HG02870 (cell line): ENCODE measurements around the gene OR2AE1.
A peak's percentile ranks its signal among the peaks of the same experiment; 100 is the strongest.
"Not testable (repeated sequence)": the region's sequence is repeated elsewhere in the genome, so short reads cannot be mapped to it uniquely, and the experiment has no call there.

Source experiments
- ATAC-seq: cut with Tn5 transposase; IDR thresholded peaks from one replicate; pipeline ENCODE4 v1.9.1; 2021; ENCODE audit warnings: mild to moderate bottlenecking, moderate library complexity; ENCODE audit not compliant: unreplicated experiment

The OR2AE1 gene, protein sequence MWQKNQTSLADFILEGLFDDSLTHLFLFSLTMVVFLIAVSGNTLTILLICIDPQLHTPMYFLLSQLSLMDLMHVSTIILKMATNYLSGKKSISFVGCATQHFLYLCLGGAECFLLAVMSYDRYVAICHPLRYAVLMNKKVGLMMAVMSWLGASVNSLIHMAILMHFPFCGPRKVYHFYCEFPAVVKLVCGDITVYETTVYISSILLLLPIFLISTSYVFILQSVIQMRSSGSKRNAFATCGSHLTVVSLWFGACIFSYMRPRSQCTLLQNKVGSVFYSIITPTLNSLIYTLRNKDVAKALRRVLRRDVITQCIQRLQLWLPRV

DNA sequence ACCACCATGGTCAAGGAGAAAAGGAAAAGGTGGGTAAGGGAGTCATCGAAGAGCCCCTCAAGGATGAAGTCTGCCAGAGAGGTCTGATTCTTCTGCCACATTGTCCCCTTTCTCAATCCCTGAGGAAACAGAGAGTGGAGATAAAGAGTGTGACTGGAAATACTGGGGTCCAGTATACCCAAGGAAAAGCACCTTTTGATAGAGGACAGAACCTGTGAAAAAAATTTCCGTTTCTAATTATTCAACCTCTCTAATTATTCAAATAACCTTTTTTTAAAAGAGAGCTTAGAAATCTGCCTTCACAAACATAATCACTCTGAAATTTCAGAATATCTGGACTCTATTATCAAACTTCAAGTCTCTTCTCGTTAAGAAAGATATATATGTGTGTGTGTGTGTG, at the start of gene OR2AE1:
OR2AE1 (minus strand) TSS at position 101 of the 400 bp plus-strand sequence; CDS start at position 101, 0 bp downstream.
- ATAC-seq, result no peak

DNA sequence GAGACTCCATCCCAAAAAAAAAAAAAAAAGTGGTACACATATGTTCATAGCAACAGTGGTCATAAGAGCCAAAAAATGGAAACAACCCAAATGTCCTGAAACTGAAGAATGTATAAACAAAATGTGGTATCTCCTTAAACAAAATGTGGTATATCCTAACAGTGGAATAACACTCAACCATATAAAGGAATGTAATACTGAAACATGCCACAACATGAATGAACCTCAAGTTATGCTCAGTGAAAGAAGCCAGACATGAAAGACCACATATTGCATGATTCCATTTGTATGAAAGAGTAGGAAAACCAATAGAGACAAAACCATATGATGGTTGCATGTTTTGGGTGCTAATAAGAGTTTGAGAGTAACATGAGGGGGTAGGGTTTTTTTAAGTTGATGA, 49.5 kb upstream of the OR2AE1 start:
- ATAC-seq, result no peak

DNA sequence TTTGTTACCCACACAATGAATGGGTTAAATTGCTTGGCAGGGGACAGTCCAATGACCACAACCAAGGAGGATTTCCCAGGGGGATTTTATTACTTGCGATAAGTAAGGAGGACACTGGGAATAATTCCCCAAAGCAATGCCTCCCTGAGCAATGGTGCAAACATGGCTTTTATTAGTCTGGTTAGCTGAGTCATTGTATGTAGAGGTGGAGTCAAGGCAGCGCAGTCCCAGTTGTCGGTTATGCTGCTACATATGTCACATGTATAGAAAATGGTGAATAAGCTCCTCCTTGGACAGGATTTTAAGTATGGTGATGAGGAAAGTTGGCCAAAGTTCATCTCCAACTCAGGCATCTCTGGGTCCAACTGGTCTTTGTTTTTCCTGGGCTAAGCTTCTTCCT, 46.4 kb upstream of the OR2AE1 start:
- no peak for ATAC-seq

DNA sequence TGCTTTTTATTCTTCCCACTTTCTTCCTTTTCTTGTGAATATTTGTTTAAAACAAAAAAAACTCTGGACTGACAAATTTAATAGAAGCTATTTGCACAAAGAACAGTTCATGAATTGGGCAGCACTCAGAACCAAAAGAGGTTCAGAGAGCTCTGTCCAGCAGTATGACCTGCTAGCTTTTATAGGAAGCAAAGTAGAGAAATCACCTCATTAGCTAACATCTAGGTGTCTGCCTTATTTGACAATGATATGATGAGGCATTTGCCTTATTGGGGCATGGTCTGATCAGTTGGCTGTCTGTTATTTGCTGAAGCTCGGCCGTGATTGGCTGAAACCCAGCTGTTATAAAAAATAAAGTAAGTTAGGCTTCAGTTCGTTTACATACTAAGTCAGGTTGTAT, 43.3 kb upstream of the OR2AE1 start:
- ATAC-seq, result no peak

DNA sequence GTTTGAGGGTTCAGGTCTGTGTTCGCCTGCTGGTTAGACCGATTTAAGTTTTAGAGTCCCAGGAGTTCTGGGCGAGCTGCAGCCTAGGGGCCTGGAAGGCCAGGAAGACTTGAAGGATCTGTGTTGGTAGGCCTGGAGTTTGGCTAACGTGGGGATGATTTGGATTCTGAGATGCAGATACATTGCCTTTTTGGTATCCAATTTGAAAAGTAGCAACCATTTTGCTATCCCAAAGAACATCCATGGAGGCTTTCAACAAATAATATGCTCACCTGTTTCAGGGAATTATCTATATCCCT, 42.9 kb upstream of the OR2AE1 start:
- no peak for ATAC-seq

DNA sequence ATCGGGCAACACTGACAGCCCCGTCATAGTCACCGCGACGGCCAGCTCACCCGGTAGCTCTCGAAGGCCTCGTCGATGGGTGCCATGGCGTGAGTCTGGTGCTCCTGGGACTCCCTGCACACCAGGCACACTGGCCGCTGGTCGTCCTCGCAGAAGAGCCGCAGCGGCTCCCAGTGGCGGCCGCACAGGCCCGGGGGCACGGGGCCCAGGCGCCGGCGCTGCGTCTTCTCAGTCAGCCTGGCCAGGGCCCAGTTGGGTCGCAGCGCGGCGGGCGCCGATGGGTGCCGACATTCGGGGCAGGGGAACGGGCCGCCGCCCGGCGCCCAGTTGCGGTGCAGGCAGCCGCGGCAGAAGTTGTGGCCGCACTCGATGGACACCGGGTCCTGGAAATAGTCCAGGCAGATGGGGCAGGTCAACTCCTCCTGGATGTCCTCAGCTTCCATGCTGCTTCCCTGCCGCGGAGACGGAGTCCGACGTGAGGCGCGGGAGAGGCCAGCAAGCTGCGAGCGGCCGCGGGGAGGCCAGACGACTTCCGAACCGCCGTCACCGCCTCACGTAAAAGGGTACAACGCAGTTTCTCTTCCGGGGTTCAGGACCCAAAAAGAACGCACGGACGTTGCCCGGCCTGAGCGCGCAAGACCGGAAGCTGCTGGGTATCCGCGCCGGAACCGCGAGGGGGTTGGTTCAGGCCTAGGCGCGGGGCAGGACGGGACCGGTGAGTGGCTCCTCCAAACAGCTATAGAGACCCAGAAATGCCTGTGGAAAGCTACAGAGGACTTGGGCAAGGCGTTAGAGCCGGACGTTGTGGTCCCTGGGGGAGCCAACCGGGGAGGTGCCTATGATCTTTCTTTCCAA, 42.4 kb upstream of the OR2AE1 start, which contains the start of gene TRIM4:
TRIM4 (minus strand) TSS at position 572 of the 855 bp plus-strand sequence; CDS start at position 443, 129 bp downstream.
- ATAC-seq, result peak; percentile 97

DNA sequence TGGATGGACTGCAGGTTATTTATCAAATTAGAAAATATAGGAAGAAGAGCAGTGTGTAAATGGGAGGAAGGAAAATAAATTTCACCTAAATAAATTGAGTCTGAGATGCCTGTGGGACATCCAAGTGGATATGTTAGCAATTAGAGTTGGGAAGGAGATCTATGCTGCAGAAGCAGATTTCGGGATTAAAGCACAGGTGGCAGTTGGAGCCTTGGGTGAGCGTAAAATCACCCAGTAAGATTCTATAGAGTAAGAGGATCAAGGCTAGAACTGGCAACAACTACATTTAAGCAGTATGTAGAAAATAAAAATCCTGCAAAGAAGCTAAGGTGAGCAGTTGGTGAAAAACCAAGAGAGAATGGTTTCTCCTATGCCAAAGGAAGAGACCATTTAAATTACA, 34.1 kb upstream of the OR2AE1 start:
- no peak for ATAC-seq

DNA sequence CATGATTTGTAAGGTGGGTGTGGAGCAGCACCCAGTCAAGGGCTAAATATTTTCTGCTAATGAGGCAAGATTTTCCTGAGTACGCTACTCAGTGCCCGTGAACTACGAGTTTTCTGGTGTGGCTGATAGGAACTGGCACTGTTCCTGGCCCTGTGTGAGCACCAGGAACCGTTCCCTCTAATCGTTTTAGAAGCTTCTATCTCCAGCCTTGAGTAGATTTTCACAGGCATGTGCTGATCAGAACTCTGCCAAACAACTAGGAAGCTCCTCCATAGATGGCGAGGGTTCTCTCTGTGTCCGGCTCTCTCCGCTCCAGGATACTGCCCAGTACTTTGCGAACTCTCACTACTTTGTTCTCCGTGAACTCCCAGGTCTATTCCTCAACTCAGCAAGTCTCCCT, 24.7 kb upstream of the OR2AE1 start:
- no peak for ATAC-seq

DNA sequence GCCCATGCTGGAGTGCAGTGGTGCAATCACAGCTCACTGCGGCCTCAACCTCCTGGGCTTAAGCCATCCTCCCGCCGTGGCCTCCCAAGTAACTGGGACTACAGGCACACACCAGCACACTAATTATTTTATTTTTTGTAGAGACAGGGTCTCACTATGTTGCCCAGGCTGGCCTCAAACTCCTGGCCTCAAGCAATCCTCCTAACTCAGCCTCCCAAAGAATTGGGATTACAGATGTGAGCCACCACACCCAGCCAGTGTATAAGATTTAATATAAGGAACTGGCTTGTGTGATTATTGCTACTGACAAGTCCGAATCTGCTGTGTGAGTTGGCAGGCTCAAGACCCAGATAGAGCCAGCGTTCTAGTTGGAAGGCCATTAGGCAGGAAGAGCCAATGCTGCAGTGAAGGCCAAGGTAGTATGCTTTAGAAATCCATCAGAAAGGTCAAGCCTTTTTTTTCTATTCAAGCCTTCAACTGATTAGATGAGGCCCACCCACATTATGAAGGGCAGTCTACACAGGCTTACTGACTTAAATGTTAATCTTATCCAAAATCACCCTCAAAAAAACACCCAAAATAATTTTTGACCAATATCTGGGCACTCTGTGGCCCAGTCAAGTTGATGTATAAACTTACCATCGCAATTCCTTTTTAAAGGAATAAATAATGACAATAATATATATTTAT, 23.1 kb upstream of the OR2AE1 start:
- no peak for ATAC-seq

DNA sequence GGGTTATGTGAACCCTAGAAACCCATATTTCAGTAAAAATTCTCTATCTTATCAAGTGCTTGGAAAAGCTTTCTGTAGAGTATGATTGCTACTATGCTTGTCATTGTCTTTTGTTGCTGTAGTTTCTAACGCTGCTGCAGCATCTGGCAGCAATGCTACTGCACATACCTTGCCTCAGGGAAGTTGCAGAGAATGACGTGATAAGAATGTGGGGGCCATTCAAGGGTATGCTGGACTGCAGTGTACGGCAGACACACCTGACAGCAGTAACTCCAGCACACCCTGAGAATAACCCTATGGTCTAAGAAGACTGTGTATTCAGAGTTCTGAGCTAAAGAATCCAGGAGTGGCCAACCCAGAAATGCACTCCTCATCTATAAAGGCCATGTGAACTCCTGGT, 22.0 kb upstream of the OR2AE1 start:
- no peak for ATAC-seq

DNA sequence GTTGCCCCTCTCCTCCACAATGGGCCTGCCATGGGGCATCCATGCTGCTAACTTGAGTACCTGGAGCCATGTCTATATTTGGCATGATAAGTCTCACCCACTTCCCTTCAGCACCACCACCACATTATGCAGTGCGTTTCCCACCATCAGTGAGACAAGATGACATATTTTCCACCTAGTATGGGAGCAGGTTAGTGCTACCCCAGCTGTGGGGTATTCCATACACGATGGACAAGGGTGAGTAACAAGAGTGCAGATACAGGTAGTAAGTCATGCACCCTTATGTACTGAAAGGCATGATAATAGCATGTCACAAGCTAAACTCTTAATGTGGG, 21.2 kb upstream of the OR2AE1 start:
- ATAC-seq, result no peak

DNA sequence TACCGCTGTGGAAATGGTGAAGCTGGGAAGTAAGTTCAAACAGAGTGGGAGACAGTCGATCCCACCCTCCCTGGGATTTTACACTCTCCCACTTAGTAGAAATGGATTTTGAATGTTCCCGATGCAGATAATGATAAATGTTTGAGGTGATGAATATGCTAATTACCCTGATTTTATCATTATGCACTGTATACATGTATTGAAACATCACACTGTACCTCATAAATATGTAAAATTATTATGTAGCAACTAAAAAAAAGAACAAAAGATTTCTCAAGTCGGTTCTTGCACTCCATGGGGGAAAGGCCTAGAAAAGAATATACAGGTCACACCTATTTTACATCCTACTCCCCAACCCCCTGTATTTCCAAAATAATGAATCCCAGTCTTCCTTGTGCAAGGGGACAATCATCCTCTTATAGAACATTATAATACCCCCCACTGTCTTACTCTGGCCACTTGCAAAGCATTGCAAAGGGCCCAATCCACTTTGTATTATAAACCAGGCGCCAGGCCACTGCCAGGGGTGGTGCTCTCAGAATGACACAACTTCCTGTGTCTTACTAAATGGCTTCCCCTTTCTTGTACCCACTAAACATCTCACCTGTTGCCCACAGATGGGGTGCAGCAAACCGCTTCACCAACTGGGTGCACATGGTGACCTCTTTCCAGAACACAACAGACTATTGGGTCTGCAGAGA, 20.6 kb upstream of the OR2AE1 start:
- ATAC-seq, result no peak

DNA sequence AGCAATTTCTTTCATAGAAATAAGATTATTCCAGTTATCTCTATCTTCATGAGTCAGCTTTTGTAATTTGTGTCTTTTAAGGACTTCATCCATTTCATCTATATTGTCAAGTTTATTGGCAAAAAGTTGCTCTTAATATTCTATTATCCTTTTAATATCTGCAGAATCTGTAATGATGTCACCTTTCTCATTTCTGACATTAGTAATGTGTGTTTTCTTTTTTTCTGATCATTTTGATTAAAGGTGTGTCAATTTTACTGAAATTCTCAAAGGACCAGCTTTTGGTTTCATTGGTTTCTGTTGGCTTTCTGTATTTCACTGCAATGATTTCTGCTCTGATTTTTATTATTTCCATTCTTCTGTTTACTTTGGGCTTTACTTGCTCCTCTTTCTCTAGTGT, 17.9 kb upstream of the OR2AE1 start:
- no peak for ATAC-seq

DNA sequence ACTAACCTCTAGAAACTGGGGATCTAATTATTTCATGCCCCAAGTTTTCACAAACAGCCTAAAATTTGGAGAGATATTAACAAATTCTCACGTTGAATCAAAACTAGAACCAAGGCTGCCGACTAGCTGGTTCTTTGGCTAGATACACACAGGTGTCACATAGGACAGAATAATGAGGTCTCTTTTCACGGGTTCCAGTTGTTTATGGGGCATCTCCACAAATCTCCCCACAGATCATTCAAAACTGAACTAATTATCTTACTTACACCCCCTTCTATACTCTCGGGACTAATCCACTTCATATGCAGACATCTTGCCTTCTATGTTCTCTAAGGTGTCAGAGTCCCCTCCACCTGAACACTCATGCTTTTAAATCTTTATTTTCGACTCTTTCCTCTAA, 16.4 kb upstream of the OR2AE1 start:
- no peak for ATAC-seq

DNA sequence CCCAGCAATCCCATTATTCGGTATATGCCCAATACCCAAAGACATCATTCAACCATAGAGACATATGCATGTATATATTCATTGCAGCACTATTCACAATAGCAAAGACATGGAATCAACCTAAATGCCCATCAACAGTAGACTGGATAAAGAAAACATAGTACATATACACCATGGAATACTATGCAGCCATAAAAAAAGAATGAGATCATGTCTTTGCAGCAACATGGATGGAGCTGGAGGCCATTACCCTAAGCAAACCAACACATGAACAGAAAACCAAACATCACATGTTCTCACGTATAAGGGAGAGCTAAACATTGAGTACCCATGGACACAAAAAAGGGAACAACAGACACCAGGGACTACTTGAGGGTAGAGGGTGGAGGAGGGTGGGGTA, 13.5 kb upstream of the OR2AE1 start:
- ATAC-seq, result not testable (repeated sequence)

DNA sequence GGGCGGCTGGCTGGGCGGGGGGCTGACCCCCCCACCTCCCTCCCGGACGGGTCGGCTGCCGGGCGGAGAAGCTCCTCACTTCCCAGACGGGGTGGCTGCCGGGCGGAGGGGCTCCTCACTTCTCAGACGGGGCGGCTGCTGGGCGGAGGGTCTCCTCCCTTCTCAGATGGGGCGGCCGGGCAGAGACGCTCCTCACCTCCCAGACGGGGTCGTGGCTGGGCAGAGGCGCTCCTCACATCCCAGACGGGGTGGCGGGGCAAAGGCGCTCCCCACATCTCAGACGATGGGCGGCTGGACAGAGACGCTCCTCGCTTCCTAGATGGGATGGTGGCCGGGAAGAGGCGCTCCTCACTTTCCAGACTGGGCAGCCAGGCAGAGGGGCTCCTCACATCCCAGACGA, 11.5 kb upstream of the OR2AE1 start:
- not testable (repeated sequence) for ATAC-seq

DNA sequence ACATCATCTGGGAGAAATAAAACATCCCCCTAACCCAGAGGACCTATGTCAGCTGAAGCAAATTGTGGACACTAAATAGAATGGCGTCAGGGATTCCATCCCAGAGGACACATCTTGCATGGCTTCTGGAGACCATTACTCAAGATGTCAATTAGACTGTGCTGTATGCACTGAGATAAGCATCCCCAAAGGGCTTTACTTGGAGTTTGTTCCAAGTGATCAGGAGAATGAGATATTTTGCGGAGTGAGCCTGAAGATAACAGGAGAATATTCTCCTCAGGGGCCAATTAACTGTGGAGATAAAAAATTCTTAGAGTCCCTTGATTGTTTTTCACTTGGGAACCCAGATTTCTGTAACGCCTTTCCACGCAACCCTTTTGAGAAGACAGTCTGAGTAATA, 4.5 kb upstream of the OR2AE1 start:
- ATAC-seq, result no peak

DNA sequence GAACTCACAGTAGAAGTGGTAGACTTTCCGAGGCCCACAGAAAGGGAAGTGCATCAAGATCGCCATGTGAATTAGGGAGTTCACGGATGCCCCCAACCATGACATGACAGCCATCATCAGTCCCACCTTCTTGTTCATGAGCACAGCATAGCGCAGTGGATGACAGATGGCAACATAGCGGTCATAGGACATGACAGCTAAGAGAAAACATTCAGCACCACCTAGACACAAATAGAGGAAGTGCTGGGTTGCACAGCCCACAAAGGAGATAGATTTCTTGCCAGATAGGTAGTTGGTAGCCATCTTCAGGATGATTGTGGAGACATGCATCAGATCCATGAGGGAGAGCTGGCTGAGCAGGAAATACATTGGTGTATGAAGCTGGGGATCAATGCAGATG, 342 bp downstream of the OR2AE1 start:
- no peak for ATAC-seq

DNA sequence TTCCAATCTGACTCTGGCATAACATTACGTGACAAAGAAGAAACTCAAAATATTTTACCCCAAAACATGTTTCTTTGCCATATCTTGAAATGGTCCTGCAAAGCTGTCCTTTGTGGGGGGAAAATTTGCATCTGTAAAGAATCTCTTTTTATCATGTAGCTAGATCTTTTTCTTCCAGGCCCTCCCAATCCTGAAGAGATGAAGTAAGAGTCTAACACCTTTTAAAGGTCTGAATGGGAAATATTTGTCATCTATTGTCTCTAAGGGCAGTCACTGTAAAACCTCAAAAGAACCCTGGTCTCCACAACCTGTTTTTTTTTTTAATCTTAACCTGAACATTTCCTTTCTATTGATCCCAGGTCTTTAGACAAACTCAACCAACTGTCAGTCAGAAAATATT, 8.6 kb downstream of the OR2AE1 start:
- no peak for ATAC-seq

DNA sequence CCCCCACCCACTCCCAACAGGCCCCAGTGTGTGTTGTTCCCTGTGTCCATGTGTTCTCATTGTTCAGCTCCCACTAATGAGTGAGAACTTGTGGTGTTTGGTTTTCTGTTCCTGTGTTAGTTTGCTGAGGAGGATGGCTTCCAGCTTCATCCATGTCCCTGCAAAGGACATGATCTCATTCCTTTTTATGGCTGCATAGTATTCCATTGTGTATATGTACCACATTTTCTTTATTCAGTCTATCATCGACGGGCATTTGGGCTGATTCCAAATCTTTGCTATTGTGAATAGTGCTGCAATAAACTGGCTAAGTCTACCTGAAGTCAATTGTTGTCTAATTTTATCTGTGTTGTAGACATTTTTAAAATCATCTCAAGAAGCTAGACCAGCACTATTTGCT, 9.4 kb downstream of the OR2AE1 start:
- not testable (repeated sequence) for ATAC-seq

DNA sequence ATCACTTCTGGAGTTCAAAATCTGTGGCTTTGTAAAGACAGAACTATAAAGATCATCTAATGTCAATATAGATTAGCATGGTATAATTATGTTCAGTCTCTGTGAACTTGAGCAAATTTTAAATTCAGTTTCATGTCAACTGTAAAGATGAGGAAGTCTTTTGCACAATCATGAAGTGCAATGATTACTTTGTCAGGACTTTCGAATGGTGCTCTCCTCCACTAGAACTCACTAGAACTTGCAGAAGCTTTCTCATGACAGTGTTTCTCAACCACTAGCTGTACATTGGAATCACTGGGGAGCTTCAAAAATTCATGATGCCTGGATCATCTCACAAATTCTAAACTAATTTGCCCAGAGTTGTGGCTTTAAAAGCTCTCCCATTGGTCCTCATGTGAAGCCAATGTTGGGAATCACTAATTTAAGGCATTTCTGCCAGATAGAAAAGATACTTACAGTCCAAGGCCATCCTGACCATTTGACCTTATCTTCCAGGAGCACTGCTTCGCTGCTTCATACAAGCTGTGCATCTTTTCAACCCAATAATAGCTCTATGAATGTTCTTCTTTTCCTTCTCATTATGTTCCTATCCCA, 12.9 kb downstream of the OR2AE1 start:
- no peak for ATAC-seq
